HS-5 (cell line): ENCODE results near the gene STUB1.

ENCODE experiments used
- DNase-seq: peaks from one replicate; pipeline ENCODE4 v3.0.0-alpha.2; 2012; ENCODE audit warnings: low read depth

Gene STUB1

GRCh38 chr16:694863-695354 is 14.7 kb downstream of the STUB1 start:
- DNase-seq = no peak

- DNase-seq = no peak
Observed at GRCh38 chr16:695355-696089, 15.3 kb downstream of the STUB1 start.

GRCh38 chr16:698911-699671 is 18.9 kb downstream of the STUB1 start:
- DNase-seq = no peak

GRCh38 chr16:700684-701584 is 20.7 kb downstream of the STUB1 start:
- DNase-seq = no peak

- DNase-seq = no peak
Observed at GRCh38 chr16:702341-702740, 22.1 kb downstream of the STUB1 start.

- DNase-seq = no peak
Observed at GRCh38 chr16:703406-703805, 23.2 kb downstream of the STUB1 start.

- DNase-seq = no peak
Observed at GRCh38 chr16:704047-704446, 23.8 kb downstream of the STUB1 start.

- DNase-seq = no peak
Observed at GRCh38 chr16:704552-705380, 24.6 kb downstream of the STUB1 start.

- no peak for DNase-seq
Observed at GRCh38 chr16:705431-706188, 25.4 kb downstream of the STUB1 start, which contains the start of gene FBXL16. Gene FBXL16 (minus strand): TSS chr16:705801. CDS start chr16:697405, 8,396 bp downstream.

- DNase-seq = no peak
Observed at GRCh38 chr16:706189-707061, 26.2 kb downstream of the STUB1 start.

GRCh38 chr16:707062-707538 is 26.9 kb downstream of the STUB1 start:
- DNase-seq = no peak

GRCh38 chr16:708019-708418 is 27.8 kb downstream of the STUB1 start:
- no peak for DNase-seq

GRCh38 chr16:708959-709358 is 28.7 kb downstream of the STUB1 start:
- DNase-seq = no peak

GRCh38 chr16:709566-710499 is 29.6 kb downstream of the STUB1 start:
- DNase-seq = no peak

GRCh38 chr16:710500-711075 is 30.4 kb downstream of the STUB1 start:
- DNase-seq = no peak

GRCh38 chr16:711084-711483 is 30.9 kb downstream of the STUB1 start:
- no peak for DNase-seq

- no peak for DNase-seq
Observed at GRCh38 chr16:711548-712320, 31.5 kb downstream of the STUB1 start.
